Left colon (tissue), 2 donors: ENCODE measurements around the gene CORO7. TPM values are rescaled to one million over a fixed set of nuclear protein-coding genes. Genes with fewer than 3 reads are reported as not detected.

ENCODE experiments used
- ATAC-seq: fragments of 200-7000 bp; cut with Tn5 transposase; one replicate; pipeline ENCODE4 v1.9.1; 2020; ENCODE audit warnings: mild to moderate bottlenecking, moderate library complexity
- DNase-seq, 2 donors: peaks; one replicate each; pipeline ENCODE4 v3.0.0-alpha.2; 2020
- intact Hi-C, 2 donors: fragments of 100-400 bp; cut with DNase I in 1 of 2; cut with micrococcal nuclease in 1 of 2; formaldehyde crosslinking; loops; one replicate each; pipeline versions ENCODE4 v1.11.2 to v1.14.0; 2022; cut with DNase I, micrococcal nuclease
- total RNA-seq, 2 donors: library from RNA; stranded (reverse); fragmentation: NEBNext Ultra II Directional; extraction: Animal tissue kit (Norgen Biotek cat#: 25700); gene quantifications; one replicate each; pipeline ENCODE4 v1.2.1, GENCODE V29; 2021
- donor health status: DM: no; HTN: no; CAD: no.
- donor health status: DM: yes; HTN: yes; CAD: no.

The CORO7 gene
- total RNA-seq, 2 donors from 2014 or later, result 43.9 to 48.0 TPM

DNA sequence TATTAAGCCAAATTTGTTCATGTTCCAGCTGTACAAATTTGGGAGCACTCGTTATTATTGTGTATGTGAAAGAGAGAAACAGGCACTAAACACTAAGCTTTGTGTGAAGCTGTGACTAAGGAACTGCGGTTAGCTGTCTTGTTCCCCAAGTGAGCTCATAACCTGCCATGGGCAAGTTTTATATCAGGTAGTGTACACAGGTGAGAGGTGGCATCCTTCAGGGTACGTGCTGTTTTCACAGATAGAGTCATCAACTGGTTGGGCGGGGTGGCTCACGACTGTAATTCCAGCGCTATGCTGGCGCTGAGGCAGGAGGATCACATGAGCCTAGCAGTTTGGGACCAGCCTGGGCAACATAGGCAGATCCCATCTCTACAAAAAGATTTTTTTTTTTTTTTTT is 12.1 kb upstream of the CORO7 start:
- no peak for DNase-seq
- intact Hi-C loops, result no loop called here
- peak; percentile 7 for ATAC-seq

DNA sequence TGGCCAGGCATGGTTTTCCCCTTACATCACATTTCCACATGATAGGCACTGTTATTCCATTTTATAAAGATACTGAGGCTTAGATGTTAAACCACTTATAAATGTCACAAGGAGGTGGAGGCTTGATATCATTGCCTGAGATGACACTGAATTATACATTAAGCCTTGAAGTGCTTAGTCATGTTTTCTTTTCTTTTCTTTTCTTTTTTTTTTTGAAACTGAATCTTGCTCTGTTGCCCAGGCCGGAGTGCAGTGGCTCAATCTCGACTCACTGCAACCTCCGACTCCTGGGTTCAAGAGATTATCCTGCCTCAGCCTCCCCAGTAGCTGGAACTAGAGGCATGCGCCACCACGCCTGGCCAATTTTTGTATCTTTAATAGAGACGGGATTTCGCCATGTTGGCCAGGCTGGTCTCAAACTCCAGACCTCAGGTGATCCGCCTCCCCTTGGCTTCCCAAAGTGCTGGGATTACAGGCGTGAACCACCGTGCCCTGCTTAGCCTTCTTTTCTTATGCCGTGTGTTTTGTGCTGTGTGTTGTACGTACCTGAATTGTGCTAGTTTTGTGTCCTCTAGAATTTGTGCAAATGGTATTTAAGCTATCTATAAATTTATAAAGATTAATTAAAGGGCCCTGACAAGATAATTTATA is 10.5 kb upstream of the CORO7 start:
- intact Hi-C loops, result no loop called here
- ATAC-seq (no peak), DNase-seq (no peak)

DNA sequence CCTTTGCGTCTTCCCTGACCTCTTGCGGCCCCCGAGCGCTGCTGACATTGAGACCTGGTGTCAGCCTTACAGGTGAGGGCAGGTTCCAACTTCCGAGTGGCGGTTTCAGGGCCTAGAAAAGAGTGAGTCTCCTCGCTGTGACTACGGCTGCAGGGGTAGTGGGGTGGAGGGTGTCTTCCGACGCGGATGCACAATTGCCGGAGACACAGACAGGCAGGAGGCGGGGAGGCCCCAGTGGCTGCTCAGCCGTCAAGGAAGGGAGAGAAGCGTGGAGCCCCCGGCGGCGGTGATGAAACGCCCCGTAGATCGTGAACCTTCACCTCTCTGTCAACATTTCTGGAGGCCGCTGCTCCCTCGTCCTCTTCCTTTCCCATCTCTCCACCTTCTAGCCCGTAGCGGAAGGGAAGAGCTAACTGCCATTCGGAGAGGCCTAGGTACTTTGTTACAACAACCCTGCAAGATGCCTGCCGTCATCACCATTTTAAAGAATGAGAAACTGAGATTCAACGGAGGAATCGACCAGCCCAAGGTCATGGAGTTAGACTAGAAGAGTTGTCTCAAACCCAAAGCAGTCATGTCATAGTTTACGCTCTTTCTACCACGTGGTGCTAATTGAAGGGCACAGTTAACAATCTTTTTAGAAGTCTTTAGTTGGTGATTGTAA is 9.8 kb upstream of the CORO7 start:
- ATAC-seq, result peak; percentile 48
- intact Hi-C loops, result no loop called here
- DNase-seq, result no peak

GRCh38 chr16:4425378-4426020 is 9.1 kb upstream of the CORO7 start, which contains the start of gene DNAJA3:
Gene DNAJA3, plus strand, starts transcription at chr16:4425868. Its CDS starts 14 bp downstream, at chr16:4425882.
- ATAC-seq (peak; percentile 93), DNase-seq (peak; percentile 90 to 96)
- intact Hi-C loops, result no loop called here

DNA sequence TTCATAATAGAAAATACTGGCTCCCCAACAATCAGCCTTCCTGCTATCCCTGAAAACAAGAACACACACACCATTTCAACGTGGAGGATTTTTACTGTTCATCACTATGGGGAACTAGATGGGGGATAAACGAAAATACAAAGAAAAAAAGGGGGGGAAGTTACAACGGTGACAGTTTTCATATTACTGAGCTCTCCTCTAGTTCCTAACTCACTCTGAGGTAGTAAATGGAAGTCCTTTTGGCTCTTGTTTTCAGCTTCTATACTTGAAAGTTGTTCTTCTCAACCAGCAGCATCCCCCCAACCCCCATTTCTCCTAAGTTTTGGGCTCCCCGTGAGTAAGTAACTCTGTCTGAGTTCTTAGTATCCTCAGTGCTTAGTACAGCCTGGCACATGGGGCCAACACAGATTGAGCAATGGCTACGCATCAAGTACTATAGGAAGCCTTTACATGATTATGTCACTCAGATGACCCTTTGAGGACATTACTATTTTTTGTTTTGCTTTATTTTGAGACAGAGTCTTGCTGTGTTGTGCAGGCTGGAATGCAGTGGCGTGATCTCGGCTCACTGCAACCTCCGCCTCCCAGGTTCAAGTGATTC is 4.2 kb upstream of the CORO7 start:
- DNase-seq (no peak), ATAC-seq (no peak)
- intact Hi-C loops, result no loop called here

- intact Hi-C loops, result no loop called here
- ATAC-seq, result no peak
- DNase-seq, result no peak
Measured at GRCh38 chr16:4419402-4419959, 3.1 kb upstream of the CORO7 start.

GRCh38 chr16:4415538-4416199 is 727 bp downstream of the CORO7 start:
- ATAC-seq, result peak; percentile 39
- intact Hi-C loops, result no loop called here
- DNase-seq, result peak; percentile 73 to 75

DNA sequence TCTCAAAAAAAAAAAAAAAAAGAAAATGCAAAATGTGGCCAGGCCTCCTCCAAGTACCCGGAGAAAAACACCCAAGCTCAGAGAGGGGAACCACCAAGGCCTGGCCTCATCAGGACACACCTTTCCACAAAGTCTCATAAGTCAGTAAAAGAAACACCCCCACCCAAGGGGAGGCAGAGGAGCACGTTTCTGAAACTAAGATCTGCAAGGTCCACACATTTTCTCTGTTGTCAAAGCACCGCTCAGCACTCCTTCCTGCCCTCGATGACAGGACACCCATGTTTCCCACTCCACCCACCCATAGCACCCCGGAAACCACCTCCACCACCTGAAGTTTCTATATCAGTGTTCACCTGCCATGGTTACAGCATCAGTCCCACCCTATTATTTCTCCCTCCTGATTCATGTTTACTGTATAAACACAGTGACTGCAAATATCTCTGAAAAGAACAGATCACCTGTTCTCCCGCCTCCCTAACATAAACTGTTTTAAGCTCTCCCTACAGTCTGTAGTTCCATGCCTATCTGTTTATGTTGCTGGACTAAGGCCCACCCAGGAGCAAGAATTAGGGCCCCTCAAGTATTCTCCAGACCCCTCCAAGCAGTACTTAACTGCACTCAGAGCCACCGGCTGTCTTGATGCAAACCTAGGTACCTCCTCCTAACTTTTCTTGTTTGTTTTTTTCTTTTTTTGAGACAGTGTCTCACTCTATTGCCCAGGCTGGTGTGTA is 2.0 kb downstream of the CORO7 start:
- DNase-seq, result no peak
- ATAC-seq, result no peak
- intact Hi-C loops, result no loop called here

DNA sequence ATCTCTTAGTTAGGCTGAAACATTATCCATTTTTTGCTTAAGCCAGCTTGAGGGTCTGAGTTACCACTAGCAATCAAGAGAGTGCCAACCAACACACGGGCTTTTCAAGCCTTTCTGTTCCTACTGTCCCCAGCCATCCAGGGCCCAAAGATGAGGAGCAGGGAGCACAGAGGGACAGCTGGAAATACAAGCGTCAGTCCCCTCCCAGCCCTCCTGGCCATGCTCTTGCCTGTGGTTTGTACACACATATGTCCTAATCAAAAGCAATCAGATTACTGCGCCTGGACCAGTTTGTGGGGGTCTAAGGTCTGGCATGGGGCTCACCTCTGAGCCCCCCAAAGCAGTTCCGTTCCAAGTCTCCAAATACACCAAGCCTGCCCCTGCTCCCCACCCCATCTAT is 3.5 kb downstream of the CORO7 start:
- no peak for ATAC-seq
- intact Hi-C loops, result no loop called here
- no peak for DNase-seq

- no peak for DNase-seq
- intact Hi-C loops, result no loop called here
- ATAC-seq, result no peak
Measured at GRCh38 chr16:4412159-4412558, 4.2 kb downstream of the CORO7 start.

DNA sequence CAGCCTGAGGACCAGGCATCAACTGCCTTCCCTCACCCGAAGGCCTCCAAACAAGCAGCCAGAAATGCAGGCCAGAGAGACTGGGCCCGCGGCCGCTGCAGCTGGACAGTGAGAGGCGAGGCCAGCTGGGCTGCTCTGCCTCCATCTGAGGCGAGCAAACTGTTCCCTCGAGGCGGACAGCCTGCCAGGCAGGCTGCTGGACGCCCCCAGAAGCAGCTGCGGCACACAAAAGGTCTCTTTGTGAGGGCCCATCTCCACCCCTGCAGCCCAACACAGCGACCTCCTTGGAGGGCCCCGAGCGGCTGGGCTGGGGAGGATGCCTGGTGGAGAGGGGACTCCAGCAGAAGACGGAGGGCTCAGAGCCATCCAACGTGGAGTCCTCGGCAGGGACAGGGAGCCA is 4.7 kb downstream of the CORO7 start:
- intact Hi-C loops, result no loop called here
- ATAC-seq (no peak), DNase-seq (no peak)

DNA sequence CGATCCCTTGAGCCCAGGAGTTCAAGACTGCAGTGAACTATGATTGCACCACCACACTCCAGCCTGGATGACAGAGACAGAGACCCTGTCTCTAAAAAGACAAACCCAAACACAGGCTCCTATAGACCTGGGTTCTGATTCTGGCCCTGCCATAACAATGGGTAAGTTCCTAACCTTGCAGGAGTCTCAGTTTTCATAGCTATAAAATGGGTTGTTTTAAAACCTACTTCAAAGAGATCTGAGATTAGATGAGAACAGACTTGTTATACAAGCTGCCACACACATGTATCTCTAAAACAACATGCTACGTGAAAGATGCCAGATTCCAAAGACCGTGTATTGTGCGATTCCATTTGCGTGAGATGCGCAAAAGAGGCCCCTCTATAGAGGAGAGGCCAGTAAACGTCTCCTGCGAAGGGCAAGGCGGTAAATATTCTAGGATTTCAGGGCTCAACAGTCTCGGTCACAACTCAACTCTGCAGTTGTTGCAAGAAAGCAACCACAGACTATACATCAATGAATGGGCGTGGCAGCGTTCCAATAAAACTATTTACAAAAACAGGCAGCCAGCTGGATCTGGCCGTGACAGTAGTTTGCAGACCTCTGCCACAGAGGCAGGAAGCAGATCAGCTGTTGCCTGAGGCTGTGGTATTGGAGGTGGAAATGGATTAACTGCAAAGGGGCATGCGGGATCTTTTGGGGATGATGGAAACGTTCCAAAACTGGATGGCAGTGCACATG is 5.9 kb downstream of the CORO7 start:
- intact Hi-C loops, result no loop called here
- DNase-seq (peak; percentile 52 to 60), ATAC-seq (peak; percentile 52)

DNA sequence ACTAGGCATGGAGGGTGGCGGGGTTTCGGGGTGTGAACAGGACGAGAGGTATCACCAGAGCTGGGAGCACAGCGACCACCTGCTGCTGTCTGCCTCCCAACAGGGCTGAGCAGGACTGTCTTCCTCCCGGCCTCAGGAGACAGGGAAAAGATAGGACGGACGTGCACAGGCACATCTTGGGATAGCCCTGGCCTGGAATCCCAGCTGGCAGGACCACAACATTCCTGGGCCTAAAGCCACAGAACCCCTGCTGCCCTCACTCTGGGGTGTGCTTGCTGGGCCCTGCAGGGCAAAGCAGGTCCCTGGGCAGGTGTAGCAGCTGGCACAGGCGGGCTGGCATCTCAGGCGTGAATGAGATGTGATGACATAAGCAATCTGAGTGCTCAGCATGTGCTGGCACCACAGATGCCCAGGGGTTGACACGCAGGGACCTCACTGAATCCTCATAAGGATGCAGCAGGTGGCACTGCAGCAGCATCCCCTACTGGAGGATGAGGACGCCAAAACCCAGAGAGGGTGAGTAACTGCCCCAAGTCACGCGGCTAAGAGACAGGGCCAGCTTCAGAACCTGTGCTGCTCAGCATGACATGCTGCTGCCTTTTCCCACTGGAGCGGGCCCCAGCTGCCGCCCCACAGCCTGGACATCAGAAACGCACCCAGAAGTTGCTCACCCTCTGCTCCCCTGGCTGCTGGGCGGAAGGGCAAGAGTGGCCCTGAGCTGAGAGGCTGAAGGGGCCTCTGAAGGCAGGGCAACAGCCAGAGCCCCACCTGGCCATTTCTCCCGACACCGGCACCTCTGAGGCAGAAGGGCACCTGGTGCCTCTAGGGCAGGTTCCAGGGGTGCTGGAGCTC is 7.1 kb downstream of the CORO7 start:
- ATAC-seq (no peak), DNase-seq (no peak)
- intact Hi-C loops, result loop anchor here in 1 of 2 donors (10.0 kb wide), 1 partner anchor 125 kb away; no protein-coding TSS in a partner anchor

DNA sequence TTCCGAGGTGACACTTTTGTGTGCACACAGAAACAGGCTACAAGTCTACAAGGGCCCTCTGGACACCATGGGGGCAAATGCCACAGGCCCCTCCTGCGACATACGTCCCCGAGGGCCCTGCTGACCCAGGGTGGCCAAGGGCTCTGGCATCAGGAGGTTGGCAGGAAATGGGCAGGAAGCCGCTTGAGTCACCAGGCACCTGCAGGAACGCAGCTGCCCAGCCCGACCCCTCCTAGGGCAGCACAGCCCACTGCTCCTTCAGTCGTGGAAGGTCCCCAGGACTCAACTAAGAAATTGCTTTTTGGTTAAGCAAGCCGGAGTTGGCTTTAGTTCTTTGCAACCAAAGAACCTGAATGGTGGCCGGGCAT is 8.1 kb downstream of the CORO7 start:
- intact Hi-C loops, result loop anchor here in 1 of 2 donors (10.0 kb wide), 1 partner anchor 124 kb away; no protein-coding TSS in a partner anchor
- no peak for ATAC-seq
- DNase-seq, result no peak

- no peak for ATAC-seq
- intact Hi-C loops, result loop anchor here in 1 of 2 donors (10.0 kb wide), 1 partner anchor 123 kb away; no protein-coding TSS in a partner anchor
- DNase-seq, result no peak
Measured at GRCh38 chr16:4407543-4408322, 8.7 kb downstream of the CORO7 start.
